Measurements from ENCODE around the gene CNTNAP5.

CNTNAP5 gene

GRCh38 chr2:124575497-124575896 is 550.4 kb downstream of the CNTNAP5 start:
- TF ChIP-seq, protein P1, sequence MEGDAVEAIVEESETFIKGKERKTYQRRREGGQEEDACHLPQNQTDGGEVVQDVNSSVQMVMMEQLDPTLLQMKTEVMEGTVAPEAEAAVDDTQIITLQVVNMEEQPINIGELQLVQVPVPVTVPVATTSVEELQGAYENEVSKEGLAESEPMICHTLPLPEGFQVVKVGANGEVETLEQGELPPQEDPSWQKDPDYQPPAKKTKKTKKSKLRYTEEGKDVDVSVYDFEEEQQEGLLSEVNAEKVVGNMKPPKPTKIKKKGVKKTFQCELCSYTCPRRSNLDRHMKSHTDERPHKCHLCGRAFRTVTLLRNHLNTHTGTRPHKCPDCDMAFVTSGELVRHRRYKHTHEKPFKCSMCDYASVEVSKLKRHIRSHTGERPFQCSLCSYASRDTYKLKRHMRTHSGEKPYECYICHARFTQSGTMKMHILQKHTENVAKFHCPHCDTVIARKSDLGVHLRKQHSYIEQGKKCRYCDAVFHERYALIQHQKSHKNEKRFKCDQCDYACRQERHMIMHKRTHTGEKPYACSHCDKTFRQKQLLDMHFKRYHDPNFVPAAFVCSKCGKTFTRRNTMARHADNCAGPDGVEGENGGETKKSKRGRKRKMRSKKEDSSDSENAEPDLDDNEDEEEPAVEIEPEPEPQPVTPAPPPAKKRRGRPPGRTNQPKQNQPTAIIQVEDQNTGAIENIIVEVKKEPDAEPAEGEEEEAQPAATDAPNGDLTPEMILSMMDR (IDR thresholded peaks at IDR 0.05; ENCODE audit: low read depth, low read length, missing control alignments), result no peak
- DNase-seq (ENCODE audit: low read depth), result no peak
- no peak overlapping the region for H3K4me3 ChIP-seq (ENCODE audit: low read depth, low read length)
- in situ Hi-C loops (cut with HindIII; ENCODE audit: low sequenced_read_pairs), result no loop called here

GRCh38 chr2:124580263-124580662 is 555.2 kb downstream of the CNTNAP5 start:
- no peak overlapping the region for H3K4me3 ChIP-seq (ENCODE audit: low read depth, low read length)
- in situ Hi-C loops (cut with HindIII; ENCODE audit: low sequenced_read_pairs), result no loop called here
- no peak for DNase-seq (ENCODE audit: low read depth)
- TF ChIP-seq, protein P1 (IDR thresholded peaks at IDR 0.05; ENCODE audit: low read depth, low read length, missing control alignments), result no peak

GRCh38 chr2:124582387-124582786 is 557.3 kb downstream of the CNTNAP5 start:
- no peak overlapping the region for H3K4me3 ChIP-seq (ENCODE audit: low read depth, low read length)
- in situ Hi-C loops (cut with HindIII; ENCODE audit: low sequenced_read_pairs), result no loop called here
- TF ChIP-seq, protein P1 (IDR thresholded peaks at IDR 0.05; ENCODE audit: low read depth, low read length, missing control alignments), result no peak
- DNase-seq (ENCODE audit: low read depth), result no peak

GRCh38 chr2:124584615-124585014 is 559.5 kb downstream of the CNTNAP5 start:
- H3K4me3 ChIP-seq (ENCODE audit: low read depth, low read length), result no peak overlapping the region
- no peak for DNase-seq (ENCODE audit: low read depth)
- in situ Hi-C loops (cut with HindIII; ENCODE audit: low sequenced_read_pairs), result no loop called here
- TF ChIP-seq, protein P1 (IDR thresholded peaks at IDR 0.05; ENCODE audit: low read depth, low read length, missing control alignments), result no peak

GRCh38 chr2:124585277-124585676 is 560.2 kb downstream of the CNTNAP5 start:
- TF ChIP-seq, protein P1 (IDR thresholded peaks at IDR 0.05; ENCODE audit: low read depth, low read length, missing control alignments), result no peak
- in situ Hi-C loops (cut with HindIII; ENCODE audit: low sequenced_read_pairs), result no loop called here
- H3K4me3 ChIP-seq (ENCODE audit: low read depth, low read length), result no peak overlapping the region
- no peak for DNase-seq (ENCODE audit: low read depth)

DNA sequence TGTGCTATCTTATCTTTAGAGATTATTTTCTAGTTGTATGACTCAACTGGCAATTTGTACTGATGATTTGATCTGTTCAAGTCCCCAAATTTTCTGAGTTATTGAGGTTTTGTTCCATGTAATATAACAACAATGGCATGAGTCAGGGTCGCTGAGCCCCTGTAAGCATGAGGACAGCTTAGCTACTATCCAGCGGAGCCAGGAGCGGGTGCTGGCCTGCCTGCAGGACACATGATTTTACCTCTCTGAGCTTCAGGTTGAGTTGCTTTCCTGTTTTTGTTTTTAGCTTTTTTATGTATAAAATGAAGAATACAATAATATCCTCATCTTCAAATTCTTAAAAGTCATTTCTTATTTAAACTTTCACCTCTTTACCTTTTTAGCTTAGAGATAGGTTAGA is 561.1 kb downstream of the CNTNAP5 start:
- TF ChIP-seq, protein P1 (IDR thresholded peaks at IDR 0.05; ENCODE audit: low read depth, low read length, missing control alignments), result no peak
- DNase-seq (ENCODE audit: low read depth), result no peak
- in situ Hi-C loops (cut with HindIII; ENCODE audit: low sequenced_read_pairs), result no loop called here
- no peak overlapping the region for H3K4me3 ChIP-seq (ENCODE audit: low read depth, low read length)

GRCh38 chr2:124586835-124587234 is 561.7 kb downstream of the CNTNAP5 start:
- H3K4me3 ChIP-seq (ENCODE audit: low read depth, low read length), result no peak overlapping the region
- in situ Hi-C loops (cut with HindIII; ENCODE audit: low sequenced_read_pairs), result no loop called here
- TF ChIP-seq, protein P1 (IDR thresholded peaks at IDR 0.05; ENCODE audit: low read depth, low read length, missing control alignments), result no peak
- DNase-seq (ENCODE audit: low read depth), result no peak
